GM12892 (cell line): ENCODE data around the gene AFF3.

Source experiments
- POLR2A ChIP-seq: IDR thresholded peaks from 2 replicates; pipeline ENCODE4 v1.6.1; 2011; ENCODE audit warnings: low read depth, low read length, control low read depth
- POLR2AphosphoS5 ChIP-seq: IDR thresholded peaks from 2 replicates; pipeline ENCODE4 v1.6.1; 2011; ENCODE audit warnings: low read depth, low read length, control low read depth

DNA sequence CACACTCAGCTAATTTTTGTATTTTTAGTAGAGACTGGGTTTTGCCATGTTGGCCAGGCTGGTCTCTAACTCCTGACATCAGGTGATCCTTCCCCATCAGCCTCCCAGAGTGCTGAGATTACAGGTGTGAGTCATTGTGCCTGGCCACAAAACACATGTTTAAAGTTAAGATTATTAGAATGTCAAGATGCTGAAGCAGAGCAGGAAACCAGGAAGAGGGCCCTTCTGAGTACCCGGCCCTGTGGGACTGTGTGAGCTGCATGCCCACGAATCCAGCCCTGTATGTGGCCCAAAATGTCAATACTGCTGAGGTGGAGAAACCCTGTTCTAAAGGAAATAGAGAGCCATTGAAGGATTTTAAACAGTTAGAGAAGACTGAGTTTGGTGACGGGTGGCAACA, 621.6 kb downstream of the AFF3 start:
- TF ChIP-seq POLR2AphosphoS5 (no peak), POLR2A (no peak)
